Measurements from ENCODE around the gene SEH1L.
"Not testable (repeated sequence)": the region's sequence is repeated elsewhere in the genome, so short reads cannot be mapped to it uniquely, and the experiment has no call there.

The SEH1L gene

GRCh38 chr18:12947285-12948049, at the start of gene SEH1L:
Gene SEH1L (plus strand): TSS chr18:12948011. CDS start chr18:12948122, 111 bp downstream.
- H3K4me2 ChIP-seq: peak within 1 kb of the TSS; percentile 89
- peak within 1 kb of the TSS; percentile 72 for H3K4me3 ChIP-seq
- no peaks in the 10 kb centered on the region for H3K27me3 ChIP-seq
- peak within 1 kb of the TSS; percentile 89 for H3K9ac ChIP-seq
- H3K9me3 ChIP-seq: peaks cover 15% of the 10 kb centered on the region
- H3K36me3 ChIP-seq: peaks cover 27% of the 10 kb centered on the region
- H4K20me1 ChIP-seq: no peaks in the 10 kb centered on the region
- no peak for TF ChIP-seq Cebpa-rat (IDR thresholded peaks at IDR 0.05)
- peaks cover 39% of the 10 kb centered on the region for H3K4me1 ChIP-seq
- H3K27ac ChIP-seq: peak within 1 kb of the TSS; percentile 97

GRCh38 chr18:12901208-12901607, 46.6 kb upstream of the SEH1L start:
- H3K9me3 ChIP-seq, H4K20me1 ChIP-seq, H3K9ac ChIP-seq, H3K4me2 ChIP-seq, H3K4me3 ChIP-seq, H3K36me3 ChIP-seq, H3K4me1 ChIP-seq, H3K27ac ChIP-seq: not testable (repeated sequence)
- H3K27me3 ChIP-seq: peaks cover 25% of the 10 kb centered on the region

DNA sequence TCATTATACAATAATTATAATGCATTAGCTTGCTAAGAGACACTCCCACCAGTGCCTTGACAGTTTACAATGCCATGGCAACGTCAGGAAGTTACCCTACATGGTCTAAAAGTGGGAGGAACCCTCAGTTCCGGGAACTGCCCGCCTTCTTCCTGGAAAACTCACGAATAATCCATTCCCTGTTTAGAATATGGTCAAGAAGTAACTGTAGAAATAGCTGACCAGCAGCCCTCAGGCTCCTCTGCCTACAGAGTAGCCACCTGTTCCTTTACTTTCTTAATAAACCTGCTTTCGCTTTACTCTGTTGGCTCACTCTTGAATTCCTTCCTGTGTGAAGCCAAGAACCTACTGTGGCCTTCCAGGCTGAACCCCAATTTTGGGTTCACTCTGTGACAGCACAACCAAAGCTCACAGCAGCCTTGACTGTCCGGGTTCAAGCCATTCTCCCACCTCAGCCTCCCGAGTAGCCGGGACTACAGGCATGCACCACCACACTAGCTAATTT, 43.7 kb upstream of the SEH1L start:
- 0 out of 2 replicates have a peak, but pooled peaks cover 6% of the 10 kb centered on the region for H3K4me1 ChIP-seq
- no peak overlapping the region for H3K4me2 ChIP-seq
- no peaks in the 10 kb centered on the region for H4K20me1 ChIP-seq
- TF ChIP-seq Cebpa-rat (IDR thresholded peaks at IDR 0.05): no peak
- H3K27me3 ChIP-seq: no peaks in the 10 kb centered on the region
- H3K27ac ChIP-seq: no peak overlapping the region
- H3K9ac ChIP-seq: no peak overlapping the region
- H3K4me3 ChIP-seq: no peak overlapping the region
- H3K9me3 ChIP-seq: no peaks in the 10 kb centered on the region
- no peaks in the 10 kb centered on the region for H3K36me3 ChIP-seq

DNA sequence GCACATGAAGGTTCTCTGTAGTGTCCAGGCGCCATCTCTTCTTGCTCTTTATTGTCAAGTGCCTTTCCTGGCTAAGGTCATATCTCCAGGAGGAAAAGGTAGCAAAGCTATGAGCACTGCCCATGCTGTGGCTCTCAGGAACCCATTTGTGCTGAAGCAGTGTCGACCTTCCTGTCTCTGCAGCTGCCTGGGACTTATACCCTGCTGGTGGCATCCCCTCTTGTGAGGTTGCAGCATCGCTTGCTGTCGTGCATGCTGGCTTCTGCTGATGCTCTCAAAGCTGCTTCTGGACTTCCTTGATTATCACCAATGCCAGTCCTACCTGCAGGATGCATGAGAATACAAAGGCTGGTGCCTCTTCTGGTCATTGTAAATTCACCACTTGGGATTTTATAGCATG, 41.7 kb upstream of the SEH1L start:
- Histone ChIP-seq H3K36me3 (no peaks in the 10 kb centered on the region), H4K20me1 (no peaks in the 10 kb centered on the region), H3K27me3 (no peaks in the 10 kb centered on the region), H3K27ac (no peak overlapping the region), H3K4me2 (no peak overlapping the region), H3K9me3 (peaks cover 2% of the 10 kb centered on the region; the same call in 1 of the 2 replicates), H3K4me3 (no peak overlapping the region), H3K4me1 (peaks cover 12% of the 10 kb centered on the region; the same call in 1 of the 2 replicates), H3K9ac (no peak overlapping the region)
- no peak for TF ChIP-seq Cebpa-rat (IDR thresholded peaks at IDR 0.05)

- no peak overlapping the region for H3K9ac ChIP-seq
These were observed 41.0 kb upstream of the SEH1L start for GRCh38 chr18:12906773-12907172.

GRCh38 chr18:12907258-12907925, 40.4 kb upstream of the SEH1L start:
- no peaks in the 10 kb centered on the region for H3K36me3 ChIP-seq
- H3K27ac ChIP-seq: no peak overlapping the region
- no peak overlapping the region for H3K4me2 ChIP-seq
- H3K4me3 ChIP-seq: no peak overlapping the region
- peaks cover 15% of the 10 kb centered on the region for H3K9me3 ChIP-seq
- H3K9ac ChIP-seq: no peak overlapping the region
- no peaks in the 10 kb centered on the region for H4K20me1 ChIP-seq
- H3K4me1 ChIP-seq: peaks cover 17% of the 10 kb centered on the region; the same call in 1 of the 2 replicates
- no peaks in the 10 kb centered on the region for H3K27me3 ChIP-seq
- no peak for TF ChIP-seq Cebpa-rat (IDR thresholded peaks at IDR 0.05)

More at GRCh38 chr18:12906773-12907172, 41.0 kb upstream of the SEH1L start:
- Histone ChIP-seq H3K9me3 (peaks cover 9% of the 10 kb centered on the region), H3K4me1 (peaks cover 17% of the 10 kb centered on the region; the same call in 1 of the 2 replicates), H3K27me3 (no peaks in the 10 kb centered on the region), H3K4me3 (no peak overlapping the region), H3K27ac (no peak overlapping the region), H3K4me2 (no peak overlapping the region), H4K20me1 (no peaks in the 10 kb centered on the region), H3K36me3 (no peaks in the 10 kb centered on the region)
- TF ChIP-seq Cebpa-rat (IDR thresholded peaks at IDR 0.05): no peak

- H3K4me2 ChIP-seq: no peak overlapping the region
- H3K4me1 ChIP-seq: peaks cover 16% of the 10 kb centered on the region; the same call in 1 of the 2 replicates
- TF ChIP-seq Cebpa-rat (IDR thresholded peaks at IDR 0.05): no peak
- H4K20me1 ChIP-seq: no peaks in the 10 kb centered on the region
- no peaks in the 10 kb centered on the region for H3K36me3 ChIP-seq
- no peak overlapping the region for H3K4me3 ChIP-seq
- H3K9ac ChIP-seq: no peak overlapping the region
- H3K27me3 ChIP-seq: no peaks in the 10 kb centered on the region
- no peak overlapping the region for H3K27ac ChIP-seq
- peaks cover 27% of the 10 kb centered on the region for H3K9me3 ChIP-seq
These were observed 39.1 kb upstream of the SEH1L start for GRCh38 chr18:12908706-12909105.

- H3K36me3 ChIP-seq: no peaks in the 10 kb centered on the region
- peak overlapping the region; percentile 52; the same call in 1 of the 2 replicates for H3K4me3 ChIP-seq
These were observed 36.5 kb upstream of the SEH1L start for GRCh38 chr18:12911025-12911928.

More at GRCh38 chr18:12911025-12911928, 36.5 kb upstream of the SEH1L start:
- Histone ChIP-seq H3K9ac (no peak overlapping the region; the same call in 1 of the 2 replicates), H3K27ac (peak overlapping the region; percentile 11; the same call in 1 of the 2 replicates), H3K9me3 (peaks cover 35% of the 10 kb centered on the region), H3K4me2 (peak overlapping the region; percentile 77), H3K27me3 (no peaks in the 10 kb centered on the region), H4K20me1 (no peaks in the 10 kb centered on the region), H3K4me1 (peaks cover 11% of the 10 kb centered on the region; the same call in 1 of the 2 replicates)
- no peak for TF ChIP-seq Cebpa-rat (IDR thresholded peaks at IDR 0.05)
